PFSK-1 (cell line): ENCODE results near the gene DNAH2.
A peak's percentile ranks its signal among the peaks of the same experiment; 100 is the strongest.

Experiments
- FOXP2 ChIP-seq: optimal IDR thresholded peaks from 2 replicates; pipeline ENCODE3; 2011; ENCODE audit warnings: borderline replicate concordance, control low read depth, inconsistent platforms; ENCODE audit not compliant: insufficient read depth; ENCODE audit errors: extremely low read length, extremely low read depth
- POLR2AphosphoS5 ChIP-seq: IDR thresholded peaks from 2 replicates; pipeline ENCODE4 v1.6.1; 2012; ENCODE audit warnings: low read depth, mild to moderate bottlenecking, control low read depth, low read length, moderate library complexity
- REST ChIP-seq, 2 experiments: IDR thresholded peaks; 2 replicates each; pipeline versions ENCODE4 v1.6.1 to v1.8.0; 2011 to 2012; ENCODE audit warnings: low read depth in 2 of 2, low read length in 2 of 2, control low read depth in 1 of 2, inconsistent platforms in 1 of 2, mild to moderate bottlenecking in 1 of 2, moderate library complexity in 1 of 2; ENCODE audit not compliant: insufficient read depth in 1 of 2
- SIN3A ChIP-seq: IDR thresholded peaks from 2 replicates; pipeline ENCODE4 v1.6.1; 2012; ENCODE audit warnings: mild to moderate bottlenecking, low read length, moderate library complexity, borderline replicate concordance; ENCODE audit not compliant: insufficient read depth
- TAF1 ChIP-seq: IDR thresholded peaks from 2 replicates; pipeline ENCODE4 v1.6.1; 2012; ENCODE audit warnings: low read length, control low read depth, borderline replicate concordance; ENCODE audit not compliant: insufficient read depth

DNAH2 gene

GRCh38 chr17:7676533-7676932 is 41.0 kb upstream of the DNAH2 start:
- TF ChIP-seq REST (IDR thresholded peaks at IDR 0.05; ENCODE audit: insufficient read depth in 1 of 2, low read depth in 2 of 2, low read length in 2 of 2) (no peak), FOXP2 (no peak), POLR2AphosphoS5 (no peak), TAF1 (no peak), SIN3A (no peak)

- TF ChIP-seq REST (IDR thresholded peaks at IDR 0.05; ENCODE audit: insufficient read depth in 1 of 2, low read depth in 2 of 2, low read length in 2 of 2), result no peak
- no peak for TF ChIP-seq TAF1
- no peak for TF ChIP-seq SIN3A
- TF ChIP-seq POLR2AphosphoS5, result no peak
- TF ChIP-seq FOXP2, result no peak
Observed at GRCh38 chr17:7677388-7678067, 40.0 kb upstream of the DNAH2 start.

- no peak for TF ChIP-seq TAF1
- no peak for TF ChIP-seq SIN3A
- TF ChIP-seq REST (IDR thresholded peaks at IDR 0.05; ENCODE audit: insufficient read depth in 1 of 2, low read depth in 2 of 2, low read length in 2 of 2), result no peak
- no peak for TF ChIP-seq POLR2AphosphoS5
- TF ChIP-seq FOXP2, result no peak
Observed at GRCh38 chr17:7684851-7685532, 32.6 kb upstream of the DNAH2 start.

GRCh38 chr17:7685533-7686221 is 31.9 kb upstream of the DNAH2 start:
- TF ChIP-seq SIN3A (peak; percentile 77; the same call in 1 of the 2 replicates), POLR2AphosphoS5 (peak; percentile 53), FOXP2 (peak; percentile 56), TAF1 (peak; percentile 70; the same call in 1 of the 2 replicates), REST (IDR thresholded peaks at IDR 0.05; ENCODE audit: insufficient read depth in 1 of 2, low read depth in 2 of 2, low read length in 2 of 2) (no peak)
